GM18868 (cell line): Measurements from ENCODE around the gene FAM78A.

Experiments
- ATAC-seq: cut with Tn5 transposase; IDR thresholded peaks from one replicate; pipeline ENCODE4 v1.9.1; 2021; ENCODE audit warnings: mild to moderate bottlenecking, moderate library complexity; ENCODE audit not compliant: unreplicated experiment

FAM78A gene

GRCh38 chr9:131240047-131240921 lies 36.0 kb downstream of the FAM78A start:
- ATAC-seq = no peak

GRCh38 chr9:131239161-131239975 lies 36.9 kb downstream of the FAM78A start:
- ATAC-seq = no peak

DNA sequence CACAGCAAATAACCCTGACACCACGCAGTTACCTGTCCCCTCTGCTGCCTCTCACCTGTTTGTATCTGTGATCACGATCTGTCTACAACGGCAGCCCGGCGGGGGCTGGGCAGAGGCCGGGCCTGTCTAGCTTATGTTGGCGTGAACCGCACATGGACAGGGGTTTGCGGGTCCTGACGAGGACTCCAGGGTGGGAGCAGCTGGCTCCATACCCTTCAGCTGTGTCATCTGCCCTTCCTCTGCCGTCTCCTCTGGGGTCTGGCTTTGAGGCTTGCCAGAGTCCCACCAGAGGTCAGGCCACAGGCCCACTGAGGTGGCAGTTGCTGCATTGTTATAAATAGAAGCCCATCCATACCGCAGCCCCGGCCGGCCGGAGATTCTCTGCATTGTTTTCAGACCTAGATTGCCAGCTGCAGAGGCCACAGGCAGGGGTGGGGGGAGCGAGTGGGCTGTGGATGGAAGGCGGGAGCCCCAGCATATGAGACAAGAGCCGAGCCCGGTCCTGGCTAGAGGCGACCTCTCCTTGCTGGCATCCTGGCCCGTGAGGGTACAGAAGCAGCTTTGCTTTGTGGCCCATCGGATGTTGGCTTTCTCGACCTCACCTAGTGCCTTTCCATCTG lies 37.8 kb downstream of the FAM78A start:
- ATAC-seq = peak; percentile 21

GRCh38 chr9:131237931-131238401 lies 38.3 kb downstream of the FAM78A start:
- ATAC-seq = peak; percentile 84

DNA sequence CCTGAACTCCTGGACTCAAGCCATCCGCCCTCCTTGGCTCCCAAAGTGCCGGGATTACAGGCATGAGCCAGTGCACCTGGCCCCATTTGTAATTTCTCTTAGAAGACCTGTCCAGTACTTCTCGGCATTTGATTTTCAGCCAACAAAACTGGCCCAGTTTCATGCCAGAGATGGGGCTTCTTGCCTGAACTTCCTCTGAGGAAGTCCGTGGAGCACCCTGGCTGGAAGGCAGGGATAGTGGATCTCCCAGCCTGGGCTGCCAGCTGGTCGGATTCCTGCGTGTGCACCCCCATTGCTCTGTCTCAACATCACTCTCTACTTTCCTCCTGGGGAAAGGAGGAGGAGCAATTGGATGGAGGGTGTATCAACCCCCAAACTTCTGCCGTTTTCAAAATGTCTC lies 39.0 kb downstream of the FAM78A start:
- no peak for ATAC-seq

- no peak for ATAC-seq
These were observed 39.5 kb downstream of the FAM78A start for GRCh38 chr9:131236761-131237160.

DNA sequence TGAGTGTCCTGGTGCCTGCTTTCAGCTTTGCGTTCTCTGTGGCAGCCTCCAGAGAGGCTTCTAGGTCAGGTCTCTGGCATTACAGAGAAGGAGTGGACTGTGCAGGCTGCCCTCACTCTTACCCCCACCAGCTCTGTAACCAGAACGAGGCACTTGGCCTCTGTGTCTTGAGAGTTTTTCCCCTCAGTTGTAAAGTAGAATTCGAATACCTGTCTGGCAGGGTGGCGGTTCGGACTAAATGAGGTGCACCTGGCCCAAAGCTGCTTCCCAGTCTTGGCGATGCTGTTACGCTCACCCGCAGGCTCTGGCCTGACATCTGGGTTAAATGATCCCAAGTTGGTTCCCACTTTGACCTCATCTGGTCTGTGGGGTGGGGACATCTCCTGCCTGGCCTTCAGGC lies 40.1 kb downstream of the FAM78A start:
- no peak for ATAC-seq

- no peak for ATAC-seq
These were observed 40.8 kb downstream of the FAM78A start for GRCh38 chr9:131235480-131235851.

- ATAC-seq = no peak
These were observed 41.4 kb downstream of the FAM78A start for GRCh38 chr9:131234799-131235479.

GRCh38 chr9:131233995-131234394 lies 42.3 kb downstream of the FAM78A start:
- ATAC-seq = no peak

DNA sequence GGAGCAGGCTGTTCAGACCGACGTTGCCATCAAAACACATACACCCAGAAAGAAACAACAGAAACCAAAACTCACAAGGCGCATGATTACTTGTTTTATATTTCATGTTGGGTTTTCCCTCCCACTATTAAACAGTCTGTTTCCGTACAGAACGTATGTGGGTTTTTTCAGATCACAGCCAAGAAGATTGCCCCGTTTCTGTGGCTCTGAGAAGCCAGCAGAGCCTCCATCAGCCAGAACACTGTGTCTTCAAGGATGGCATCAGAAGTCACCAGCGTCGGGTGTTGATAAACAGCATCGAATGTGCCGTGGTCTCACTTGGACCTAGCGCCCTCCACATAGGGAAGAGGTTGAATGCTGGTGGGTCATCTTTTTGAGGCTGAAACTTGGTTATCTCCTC lies 42.8 kb downstream of the FAM78A start:
- ATAC-seq = no peak

DNA sequence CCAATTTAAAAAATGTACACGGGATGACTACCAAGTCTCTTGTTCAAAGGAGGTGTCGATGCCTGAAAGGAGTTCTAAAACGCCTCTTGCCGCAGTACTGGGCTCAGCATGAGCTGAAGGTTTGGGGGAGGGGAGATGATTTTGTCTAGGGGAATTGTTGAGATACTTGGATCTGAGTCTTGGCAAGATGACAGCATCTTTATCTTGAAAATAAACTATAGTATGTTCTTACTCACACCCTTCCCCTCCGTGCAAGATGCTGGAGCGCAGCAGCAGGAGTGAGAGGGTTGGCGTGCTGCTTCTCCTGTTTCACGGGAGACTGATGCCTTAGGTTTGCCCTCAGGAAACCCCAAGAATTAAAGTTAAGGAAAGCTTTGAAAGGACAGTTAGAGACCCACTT lies 47.3 kb downstream of the FAM78A start:
- ATAC-seq = no peak

DNA sequence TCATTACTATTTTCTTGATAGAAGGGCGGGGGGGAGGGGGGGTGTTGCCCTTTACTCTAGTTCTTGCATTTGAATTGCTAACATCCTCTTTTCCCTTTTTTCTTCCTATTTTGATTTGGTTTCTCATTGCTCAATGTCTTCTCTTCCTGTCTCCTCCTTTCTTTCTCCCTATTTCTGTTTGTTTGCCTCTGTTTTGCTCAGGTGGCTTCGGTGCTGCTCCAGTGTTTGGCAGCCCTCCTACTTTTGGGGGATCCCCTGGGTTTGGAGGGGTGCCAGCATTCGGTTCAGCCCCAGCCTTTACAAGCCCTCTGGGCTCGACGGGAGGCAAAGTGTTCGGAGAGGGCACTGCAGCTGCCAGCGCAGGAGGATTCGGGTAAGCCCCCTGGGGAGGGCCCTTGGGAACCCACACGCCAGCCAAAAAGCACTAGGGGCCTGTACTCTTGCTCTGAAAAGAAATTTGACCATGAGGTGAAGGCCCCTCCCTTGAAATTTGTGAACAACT lies 48.3 kb downstream of the FAM78A start:
- no peak for ATAC-seq

GRCh38 chr9:131227112-131227958 lies 49.0 kb downstream of the FAM78A start:
- no peak for ATAC-seq

- ATAC-seq = no peak
These were observed 50.1 kb downstream of the FAM78A start for GRCh38 chr9:131226226-131226625.

DNA sequence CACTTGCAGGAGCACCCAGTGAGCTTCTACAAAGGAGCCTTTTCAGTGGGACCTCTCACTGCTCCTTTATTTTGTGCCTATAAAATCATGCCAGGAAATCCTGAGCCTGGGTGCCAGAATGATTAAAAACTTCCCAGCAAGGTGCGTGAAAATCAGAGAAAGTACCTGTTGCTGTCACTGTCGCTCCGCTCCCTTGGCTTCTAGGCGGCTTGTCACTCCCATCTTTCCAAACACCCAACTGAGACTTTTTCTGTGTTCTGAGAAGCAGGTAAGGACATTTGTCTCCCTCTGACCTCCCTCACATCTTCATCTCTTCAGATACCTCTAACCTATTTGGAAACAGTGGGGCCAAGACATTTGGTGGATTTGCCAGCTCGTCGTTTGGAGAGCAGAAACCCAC lies 53.9 kb downstream of the FAM78A start:
- ATAC-seq = no peak

DNA sequence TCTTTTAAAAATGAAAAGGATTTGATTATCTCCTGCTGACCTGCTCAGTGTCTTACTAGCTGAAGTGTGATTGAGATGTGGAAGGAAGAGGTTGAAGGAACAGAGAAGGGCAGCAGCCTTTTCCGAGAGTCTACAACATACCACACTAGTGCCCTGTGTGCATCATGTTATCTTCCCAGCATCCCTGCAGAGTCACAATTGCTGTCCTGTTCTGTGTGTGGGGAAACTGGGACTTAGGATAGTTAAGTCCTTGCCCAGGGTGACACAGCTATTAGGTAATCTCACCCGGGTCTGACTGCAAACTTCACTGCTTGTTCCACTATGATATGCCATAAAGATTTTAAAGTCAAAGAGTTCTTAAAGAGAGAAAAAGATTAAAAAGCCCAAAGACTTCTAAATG lies 55.8 kb downstream of the FAM78A start:
- ATAC-seq = no peak

- ATAC-seq = no peak
These were observed 57.9 kb downstream of the FAM78A start for GRCh38 chr9:131218370-131218769.

DNA sequence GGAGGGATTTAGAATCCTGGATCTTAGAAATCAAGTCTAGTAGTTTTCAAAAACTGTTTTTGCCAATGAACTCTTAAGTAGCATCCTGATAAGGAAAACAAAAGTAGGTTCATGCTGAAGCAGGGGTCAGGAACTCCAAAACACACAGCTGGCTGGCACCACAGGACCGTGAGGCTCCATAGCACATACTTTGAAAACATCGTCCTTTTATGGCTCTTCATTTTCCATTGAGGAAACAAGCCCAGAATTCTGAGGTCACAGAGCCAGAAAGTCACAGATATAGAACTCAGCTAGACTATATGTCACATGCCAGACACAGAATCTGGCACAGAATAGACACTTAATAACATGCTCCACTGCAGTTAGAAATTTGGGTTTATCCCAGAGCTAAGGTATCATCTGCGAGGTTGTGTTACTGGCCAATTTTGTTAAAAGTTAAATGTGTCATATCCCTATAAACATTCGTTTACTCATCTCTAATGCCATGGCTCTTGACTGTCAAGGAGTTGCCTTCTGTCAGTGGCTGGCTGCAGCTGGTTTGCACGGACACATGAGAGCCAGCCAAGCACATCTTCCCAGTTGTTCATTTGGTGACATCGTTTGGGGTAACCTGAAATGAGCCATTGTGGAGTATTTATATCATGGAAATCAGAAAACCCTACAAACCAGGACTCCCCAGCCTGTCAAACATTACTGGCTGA lies 58.8 kb downstream of the FAM78A start:
- no peak for ATAC-seq
